K562 (cell line): ENCODE measurements around the gene SPI1. TPM values are rescaled to one million over a fixed set of nuclear protein-coding genes. Genes with fewer than 3 reads are reported as not detected.

Source experiments
- CAMTA2 ChIP-seq: fragments of 250-450 bp; sonication (Bioruptor Pico); conservative IDR thresholded peaks from 2 replicates; pipeline ENCODE4 v1.5.1; 2022
- ELF1 ChIP-seq: fragments of 200-800 bp; sonication (Bioruptor generic); IDR thresholded peaks from 2 replicates; pipeline ENCODE4 v1.6.1; 2016; ENCODE audit warnings: missing genetic modification characterization, missing compliant biosample characterization
- ESRRA ChIP-seq: fragments of 450-650 bp; IDR thresholded peaks from 2 replicates; pipeline ENCODE4 v1.6.1; 2014; ENCODE audit warnings: low read depth, mild to moderate bottlenecking, moderate library complexity, borderline replicate concordance
- ESRRB ChIP-seq: fragments of 250-450 bp; sonication (Bioruptor Pico); IDR thresholded peaks from 2 replicates; pipeline ENCODE4 v1.5.0; 2020; ENCODE audit warnings: mild to moderate bottlenecking, moderate library complexity, borderline replicate concordance
- FOXM1 ChIP-seq, 2 experiments: fragments of 450-650 bp in 1 of 2; sonication (generic) in 1 of 2; formaldehyde crosslinking in 1 of 2; IDR thresholded peaks; 2 replicates each; pipeline versions ENCODE4 v1.6.1 to v1.9.0; 2017 to 2022; ENCODE audit warnings: low read depth in 2 of 2, mild to moderate bottlenecking in 2 of 2, missing genetic modification reagents in 1 of 2, moderate library complexity in 1 of 2
- GABPA ChIP-seq: fragments of 200-800 bp; sonication (Bioruptor generic); conservative IDR thresholded peaks from 2 replicates; pipeline ENCODE4 v1.6.1; 2016; ENCODE audit warnings: low read depth, missing genetic modification characterization, missing compliant biosample characterization
- ILK ChIP-seq: fragments of 450-650 bp; IDR thresholded peaks from 2 replicates; pipeline ENCODE4 v1.6.1; 2016; ENCODE audit warnings: missing genetic modification characterization, low read depth, mild to moderate bottlenecking, missing compliant biosample characterization, moderate library complexity, borderline replicate concordance
- RBM15 ChIP-seq: fragments of 200-400 bp; formaldehyde crosslinking; IDR thresholded peaks from 2 replicates; pipeline ENCODE4 v1.6.1; 2018; ENCODE audit warnings: mild to moderate bottlenecking, low read length, moderate library complexity; ENCODE audit not compliant: insufficient read depth
- RFX7 ChIP-seq: fragments of 250-450 bp; sonication (Bioruptor Pico); IDR thresholded peaks from 2 replicates; pipeline ENCODE4 v1.5.1; 2021; ENCODE audit warnings: mild to moderate bottlenecking
- SMARCA5 ChIP-seq: fragments of 450-650 bp; IDR thresholded peaks from 2 replicates; pipeline ENCODE4 v1.6.1; 2016
- SMARCE1 ChIP-seq: fragments of 450-650 bp; IDR thresholded peaks from 2 replicates; pipeline ENCODE4 v1.7.1; 2016; ENCODE audit warnings: mild to moderate bottlenecking
- SREBF1 ChIP-seq: fragments of 150-350 bp; IDR thresholded peaks from 2 replicates; pipeline ENCODE4 v1.6.1; 2014; ENCODE audit warnings: antibody characterized with exemption, low read depth, low read length, borderline replicate concordance
- ZBED1 ChIP-seq: IDR thresholded peaks from 2 replicates; pipeline ENCODE4 v1.6.1; 2014
- ZC3H4 ChIP-seq: sonication (generic); formaldehyde crosslinking; IDR thresholded peaks from 2 replicates; pipeline ENCODE4 v1.9.0; 2021; ENCODE audit warnings: missing genetic modification reagents, borderline replicate concordance
- ZFP1 ChIP-seq: fragments of 450-650 bp; formaldehyde crosslinking; IDR thresholded peaks from 2 replicates; pipeline ENCODE4 v1.4.0; 2020; ENCODE audit warnings: mild to moderate bottlenecking, mixed read lengths
- ZNF551 ChIP-seq: fragments of 250-450 bp; sonication (Bioruptor Pico); IDR thresholded peaks from 2 replicates; pipeline ENCODE4 v1.5.0; 2021; ENCODE audit warnings: mild to moderate bottlenecking, moderate library complexity
- ZNF57 ChIP-seq: fragments of 450-650 bp; formaldehyde crosslinking; IDR thresholded peaks from 2 replicates; pipeline ENCODE4 v1.4.0; 2020; ENCODE audit warnings: mild to moderate bottlenecking, moderate library complexity
- polyA plus RNA-seq, 8 experiments: library from polyadenylated mRNA; depleted of rRNA in 4 of 8; stranded (reverse) in 5 of 8; unstranded in 3 of 8; fragments of >200 nt; fragmentation: Nextera tagmentation in 2 of 8; fragmentation: Illumina TruSeq in 1 of 8; extraction: Ambion mirVana in 2 of 8; extraction: Trizol in 1 of 8; gene quantifications; 2 replicates each; pipeline versions ENCODE4 v1.2.1 to v1.2.3, GENCODE V29; 2011 to 2014; ENCODE audit warnings: inconsistent platforms in 1 of 8, missing spikeins in 1 of 8
- total RNA-seq, 7 experiments: library from RNA; depleted of rRNA in 6 of 7; stranded (reverse); fragments of >200 nt in 6 of 7; fragmentation: Illumina TruSeq in 2 of 7; extraction: Trizol in 2 of 7; gene quantifications; 2 replicates each; pipeline versions ENCODE4 v1.2.1 to v1.2.3, GENCODE V29; 2011 to 2021; ENCODE audit warnings: low replicate concordance in 1 of 7
- TF ChIP-seq, protein P1 (sequence below): fragments of 450-650 bp; formaldehyde crosslinking; conservative IDR thresholded peaks from 2 replicates; pipeline ENCODE4 v1.4.0; 2022; ENCODE audit warnings: mild to moderate bottlenecking, missing genetic modification characterization
- TF ChIP-seq, protein P2 (sequence below): sonication (generic); formaldehyde crosslinking; IDR thresholded peaks from 2 replicates; pipeline ENCODE4 v1.8.1; 2023; ENCODE audit warnings: mild to moderate bottlenecking, missing genetic modification reagents, moderate library complexity
- TF ChIP-seq, protein P3 (sequence below), 2 experiments: fragments of 450-650 bp in 1 of 2; sonication (generic) in 1 of 2; formaldehyde crosslinking; conservative IDR thresholded peaks; 2 replicates each; pipeline versions ENCODE4 v1.4.0 to v1.8.1; 2020 to 2022; ENCODE audit warnings: mild to moderate bottlenecking in 1 of 2, missing genetic modification reagents in 1 of 2
- TF ChIP-seq, protein P4 (sequence below): sonication (generic); formaldehyde crosslinking; IDR thresholded peaks from 2 replicates; pipeline ENCODE4 v1.9.0; 2022; ENCODE audit warnings: mild to moderate bottlenecking, missing genetic modification reagents
- TF ChIP-seq, protein P5 (sequence below): fragments of 450-650 bp; formaldehyde crosslinking; IDR thresholded peaks from 2 replicates; pipeline ENCODE4 v1.4.0; 2020; ENCODE audit warnings: mild to moderate bottlenecking, mixed read lengths

The SPI1 gene
- total and polyA plus RNA-seq, 9 of the 15 experiments (the other 6 are each of a cell fraction or from before 2014, with no cell fraction given) = 0.10 to 33.7 (median 10.3) TPM

DNA sequence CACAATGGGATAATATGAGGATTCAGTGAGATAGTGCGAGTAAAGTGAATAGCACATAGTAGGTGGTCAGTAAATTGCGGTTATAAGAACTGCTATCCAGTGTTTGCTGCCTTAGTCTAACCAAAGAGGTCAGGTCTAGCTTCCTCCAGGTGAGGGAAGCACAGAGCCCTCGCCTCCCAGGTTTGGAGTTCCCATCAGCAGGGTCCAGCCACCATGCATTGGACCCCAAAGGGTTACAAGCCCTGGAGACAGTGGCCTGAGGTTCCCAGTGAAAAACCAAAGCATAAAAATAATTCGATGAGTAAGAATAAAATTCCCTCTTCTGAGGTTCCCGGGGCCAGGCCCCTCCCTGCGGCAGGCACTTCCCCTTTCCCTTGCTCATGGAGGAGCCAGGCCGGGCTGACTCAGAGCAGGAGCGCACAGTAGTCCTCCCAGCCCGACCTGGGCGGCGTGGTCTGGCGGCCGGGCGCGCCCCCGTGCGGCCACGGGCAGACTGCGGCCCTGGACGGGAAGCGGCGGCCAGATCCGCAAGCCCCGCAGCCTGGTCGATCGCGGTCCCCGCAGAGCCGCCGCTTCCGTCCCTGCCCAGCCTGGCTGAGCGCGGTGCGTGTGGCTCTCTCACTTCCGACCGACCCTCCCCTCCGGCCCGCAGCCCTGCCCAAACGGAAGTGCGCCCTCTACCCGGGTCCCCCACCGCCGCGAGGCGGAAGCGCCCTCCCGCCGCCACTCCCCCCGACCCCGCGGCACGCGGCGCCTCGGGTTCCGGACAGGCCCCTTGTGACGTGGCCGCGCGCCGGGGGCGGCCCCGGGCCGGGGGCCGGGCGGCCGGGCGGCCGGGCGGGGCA, 29.6 kb upstream of the SPI1 start, which contains the start of gene SLC39A13 (continued):
- TF ChIP-seq RBM15 (no peak), ZNF57 (CRISPR knock-in tag) (no peak), RFX7 (CRISPR knock-in tag) (no peak), ZNF551 (CRISPR knock-in tag) (no peak), ZFP1 (CRISPR knock-in tag) (no peak), GABPA (tag) (peak; percentile 100), SMARCA5 (peak; percentile 68), ILK (tag) (no peak), FOXM1 (IDR thresholded peaks at IDR 0.05; ENCODE audit: low read depth) (no peak), FOXM1 (CRISPR knock-in tag; IDR thresholded peaks at IDR 0.05; ENCODE audit: low read depth) (peak; percentile 97), SREBF1 (peak; percentile 52; the same call in 1 of the 2 replicates), ELF1 (tag) (peak; percentile 87), SMARCE1 (peak; percentile 80; the same call in 1 of the 2 replicates), ZBED1 (0 out of 2 replicates have a peak, but pooled peaks have one; percentile 60), CAMTA2 (CRISPR knock-in tag) (no peak), ESRRA (peak; percentile 91), ZC3H4 (CRISPR knock-in tag) (peak; percentile 62; the same call in 1 of the 2 replicates), ESRRB (no peak)
- TF ChIP-seq, protein P1, sequence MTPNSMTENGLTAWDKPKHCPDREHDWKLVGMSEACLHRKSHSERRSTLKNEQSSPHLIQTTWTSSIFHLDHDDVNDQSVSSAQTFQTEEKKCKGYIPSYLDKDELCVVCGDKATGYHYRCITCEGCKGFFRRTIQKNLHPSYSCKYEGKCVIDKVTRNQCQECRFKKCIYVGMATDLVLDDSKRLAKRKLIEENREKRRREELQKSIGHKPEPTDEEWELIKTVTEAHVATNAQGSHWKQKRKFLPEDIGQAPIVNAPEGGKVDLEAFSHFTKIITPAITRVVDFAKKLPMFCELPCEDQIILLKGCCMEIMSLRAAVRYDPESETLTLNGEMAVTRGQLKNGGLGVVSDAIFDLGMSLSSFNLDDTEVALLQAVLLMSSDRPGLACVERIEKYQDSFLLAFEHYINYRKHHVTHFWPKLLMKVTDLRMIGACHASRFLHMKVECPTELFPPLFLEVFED (CRISPR knock-in tag) = no peak
- TF ChIP-seq, protein P2, sequence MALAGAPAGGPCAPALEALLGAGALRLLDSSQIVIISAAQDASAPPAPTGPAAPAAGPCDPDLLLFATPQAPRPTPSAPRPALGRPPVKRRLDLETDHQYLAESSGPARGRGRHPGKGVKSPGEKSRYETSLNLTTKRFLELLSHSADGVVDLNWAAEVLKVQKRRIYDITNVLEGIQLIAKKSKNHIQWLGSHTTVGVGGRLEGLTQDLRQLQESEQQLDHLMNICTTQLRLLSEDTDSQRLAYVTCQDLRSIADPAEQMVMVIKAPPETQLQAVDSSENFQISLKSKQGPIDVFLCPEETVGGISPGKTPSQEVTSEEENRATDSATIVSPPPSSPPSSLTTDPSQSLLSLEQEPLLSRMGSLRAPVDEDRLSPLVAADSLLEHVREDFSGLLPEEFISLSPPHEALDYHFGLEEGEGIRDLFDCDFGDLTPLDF (CRISPR knock-in tag) = peak; percentile 49; the same call in 1 of the 2 replicates
- TF ChIP-seq, protein P3, sequence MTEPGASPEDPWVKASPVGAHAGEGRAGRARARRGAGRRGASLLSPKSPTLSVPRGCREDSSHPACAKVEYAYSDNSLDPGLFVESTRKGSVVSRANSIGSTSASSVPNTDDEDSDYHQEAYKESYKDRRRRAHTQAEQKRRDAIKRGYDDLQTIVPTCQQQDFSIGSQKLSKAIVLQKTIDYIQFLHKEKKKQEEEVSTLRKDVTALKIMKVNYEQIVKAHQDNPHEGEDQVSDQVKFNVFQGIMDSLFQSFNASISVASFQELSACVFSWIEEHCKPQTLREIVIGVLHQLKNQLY (CRISPR knock-in tag; conservative IDR thresholded peaks at IDR 0.05) = no peak
- TF ChIP-seq, protein P4, sequence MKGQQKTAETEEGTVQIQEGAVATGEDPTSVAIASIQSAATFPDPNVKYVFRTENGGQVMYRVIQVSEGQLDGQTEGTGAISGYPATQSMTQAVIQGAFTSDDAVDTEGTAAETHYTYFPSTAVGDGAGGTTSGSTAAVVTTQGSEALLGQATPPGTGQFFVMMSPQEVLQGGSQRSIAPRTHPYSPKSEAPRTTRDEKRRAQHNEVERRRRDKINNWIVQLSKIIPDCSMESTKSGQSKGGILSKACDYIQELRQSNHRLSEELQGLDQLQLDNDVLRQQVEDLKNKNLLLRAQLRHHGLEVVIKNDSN (CRISPR knock-in tag) = no peak
- TF ChIP-seq, protein P5, sequence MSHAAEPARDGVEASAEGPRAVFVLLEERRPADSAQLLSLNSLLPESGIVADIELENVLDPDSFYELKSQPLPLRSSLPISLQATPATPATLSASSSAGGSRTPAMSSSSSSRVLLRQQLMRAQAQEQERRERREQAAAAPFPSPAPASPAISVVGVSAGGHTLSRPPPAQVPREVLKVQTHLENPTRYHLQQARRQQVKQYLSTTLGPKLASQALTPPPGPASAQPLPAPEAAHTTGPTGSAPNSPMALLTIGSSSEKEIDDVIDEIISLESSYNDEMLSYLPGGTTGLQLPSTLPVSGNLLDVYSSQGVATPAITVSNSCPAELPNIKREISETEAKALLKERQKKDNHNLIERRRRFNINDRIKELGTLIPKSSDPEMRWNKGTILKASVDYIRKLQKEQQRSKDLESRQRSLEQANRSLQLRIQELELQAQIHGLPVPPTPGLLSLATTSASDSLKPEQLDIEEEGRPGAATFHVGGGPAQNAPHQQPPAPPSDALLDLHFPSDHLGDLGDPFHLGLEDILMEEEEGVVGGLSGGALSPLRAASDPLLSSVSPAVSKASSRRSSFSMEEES (CRISPR knock-in tag) = no peak
